OCI-LY3 (cell line): ENCODE results near the gene FRMD4A.
"Not testable (repeated sequence)": the region's sequence is repeated elsewhere in the genome, so short reads cannot be mapped to it uniquely, and the experiment has no call there.

ENCODE experiments used
- H2AFZ ChIP-seq: fragments of 200-600, 300-600 bp; shearing (Covaris generic); 2 replicates; pipeline ENCODE4 v1.6.0; 2014; ENCODE audit warnings: antibody characterized with exemption, low read depth, low read length
- H3K27ac ChIP-seq: fragments of 200-600, 300-600 bp; sonication (generic); 2 replicates; pipeline ENCODE4 v1.5.1; 2014; ENCODE audit warnings: mild to moderate bottlenecking, low read length, moderate library complexity, mixed read lengths
- H3K27me3 ChIP-seq: fragments of 200-600, 300-600 bp; sonication (generic); 2 replicates; pipeline ENCODE4 v1.6.1; 2014; ENCODE audit warnings: low read depth, low read length, mixed read lengths
- H3K36me3 ChIP-seq: fragments of 200-600, 300-600 bp; sonication (generic); replicated peaks from 2 replicates; pipeline ENCODE3; 2014; ENCODE audit warnings: low read depth, low read length, mixed read lengths
- H3K4me1 ChIP-seq: fragments of 300-600, 200-600 bp; sonication (generic); 2 replicates; pipeline ENCODE4 v1.6.1; 2014; ENCODE audit warnings: low read length, mixed read lengths
- H3K4me2 ChIP-seq: fragments of 200-600, 300-600 bp; sonication (generic); 2 replicates; pipeline ENCODE4 v1.6.1; 2014; ENCODE audit warnings: low read length, mixed read lengths
- H3K4me3 ChIP-seq: fragments of 300-600, 200-600 bp; sonication (generic); 2 replicates; pipeline ENCODE4 v1.5.1; 2014; ENCODE audit warnings: antibody characterized with exemption, mild to moderate bottlenecking, low read length, moderate library complexity
- H3K79me2 ChIP-seq: fragments of 300-600, 200-600 bp; shearing (Covaris generic); 2 replicates; pipeline ENCODE4 v1.6.1; 2014; ENCODE audit warnings: mild to moderate bottlenecking, low read length, mixed read lengths
- H3K9ac ChIP-seq: fragments of 300-600, 200-600 bp; shearing (Covaris generic); 2 replicates; pipeline ENCODE4 v1.6.0; 2014; ENCODE audit warnings: mild to moderate bottlenecking, low read length, moderate library complexity
- H3K9me3 ChIP-seq: fragments of 200-600, 300-600 bp; shearing (Covaris generic); 2 replicates; pipeline ENCODE4 v1.6.1; 2014; ENCODE audit warnings: low read length, mixed read lengths; ENCODE audit not compliant: insufficient read depth
- H4K20me1 ChIP-seq: fragments of 200-600, 300-600 bp; sonication (generic); 2 replicates; pipeline ENCODE4 v1.6.1; 2016; ENCODE audit warnings: low read length, mixed read lengths; ENCODE audit not compliant: insufficient read depth
- EZH2phosphoT487 ChIP-seq: fragments of 200-600 bp; shearing (Covaris generic); IDR thresholded peaks from 2 replicates; pipeline ENCODE4 v1.6.1; 2018; ENCODE audit warnings: antibody characterized with exemption, mixed run types, low read depth
- TF ChIP-seq, protein P1 (sequence below): fragments of 200-600, 300-600 bp; sonication (generic); IDR thresholded peaks from 2 replicates; pipeline ENCODE4 v1.5.1; 2014; ENCODE audit warnings: antibody characterized with exemption, low read length, low read depth

Gene FRMD4A

GRCh38 chr10:13717936-13718772 lies 612.6 kb downstream of the FRMD4A start:
- Histone ChIP-seq H3K79me2 (no peaks in the 10 kb centered on the region), H3K4me1 (peaks cover 40% of the 10 kb centered on the region), H3K9ac (peak overlapping the region; percentile 63), H3K36me3 (no peaks in the 10 kb centered on the region), H3K27me3 (no peaks in the 10 kb centered on the region), H3K4me3 (peak overlapping the region; percentile 75), H3K27ac (peak overlapping the region; percentile 82), H3K4me2 (peak overlapping the region; percentile 99), H3K9me3 (no peaks in the 10 kb centered on the region), H2AFZ (peak overlapping the region; percentile 69), H4K20me1 (no peaks in the 10 kb centered on the region)
- TF ChIP-seq, protein P1, sequence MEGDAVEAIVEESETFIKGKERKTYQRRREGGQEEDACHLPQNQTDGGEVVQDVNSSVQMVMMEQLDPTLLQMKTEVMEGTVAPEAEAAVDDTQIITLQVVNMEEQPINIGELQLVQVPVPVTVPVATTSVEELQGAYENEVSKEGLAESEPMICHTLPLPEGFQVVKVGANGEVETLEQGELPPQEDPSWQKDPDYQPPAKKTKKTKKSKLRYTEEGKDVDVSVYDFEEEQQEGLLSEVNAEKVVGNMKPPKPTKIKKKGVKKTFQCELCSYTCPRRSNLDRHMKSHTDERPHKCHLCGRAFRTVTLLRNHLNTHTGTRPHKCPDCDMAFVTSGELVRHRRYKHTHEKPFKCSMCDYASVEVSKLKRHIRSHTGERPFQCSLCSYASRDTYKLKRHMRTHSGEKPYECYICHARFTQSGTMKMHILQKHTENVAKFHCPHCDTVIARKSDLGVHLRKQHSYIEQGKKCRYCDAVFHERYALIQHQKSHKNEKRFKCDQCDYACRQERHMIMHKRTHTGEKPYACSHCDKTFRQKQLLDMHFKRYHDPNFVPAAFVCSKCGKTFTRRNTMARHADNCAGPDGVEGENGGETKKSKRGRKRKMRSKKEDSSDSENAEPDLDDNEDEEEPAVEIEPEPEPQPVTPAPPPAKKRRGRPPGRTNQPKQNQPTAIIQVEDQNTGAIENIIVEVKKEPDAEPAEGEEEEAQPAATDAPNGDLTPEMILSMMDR: no peak
- TF ChIP-seq EZH2phosphoT487: no peak

DNA sequence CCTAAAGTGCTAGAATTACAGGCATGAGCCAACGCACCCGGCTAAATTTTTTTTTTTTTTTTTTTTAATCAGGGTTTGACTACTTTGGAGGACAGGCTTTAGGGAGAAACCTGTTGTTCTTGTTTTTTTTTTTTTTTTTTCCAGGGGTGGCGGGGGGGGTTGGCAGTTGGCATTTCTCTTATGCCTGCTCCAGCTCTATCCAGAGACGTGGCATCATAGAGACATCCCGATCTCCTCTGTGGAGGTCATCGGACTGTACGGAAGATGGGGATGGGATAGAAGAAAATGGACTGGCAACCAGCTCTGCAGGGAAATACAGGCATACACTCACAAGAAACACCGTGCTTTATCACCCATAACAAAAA lies 613.2 kb downstream of the FRMD4A start:
- TF ChIP-seq EZH2phosphoT487: no peak
- TF ChIP-seq, protein P1: no peak
- Histone ChIP-seq H3K9me3 (no peaks in the 10 kb centered on the region), H3K9ac (peak overlapping the region; percentile 63), H3K36me3 (no peaks in the 10 kb centered on the region), H3K79me2 (no peaks in the 10 kb centered on the region), H3K4me1 (peaks cover 46% of the 10 kb centered on the region), H2AFZ (no peak overlapping the region; the same call in 1 of the 2 replicates), H4K20me1 (no peaks in the 10 kb centered on the region), H3K4me2 (peak overlapping the region; percentile 99), H3K27me3 (no peaks in the 10 kb centered on the region), H3K4me3 (peak overlapping the region; percentile 75), H3K27ac (peak overlapping the region; percentile 82)

DNA sequence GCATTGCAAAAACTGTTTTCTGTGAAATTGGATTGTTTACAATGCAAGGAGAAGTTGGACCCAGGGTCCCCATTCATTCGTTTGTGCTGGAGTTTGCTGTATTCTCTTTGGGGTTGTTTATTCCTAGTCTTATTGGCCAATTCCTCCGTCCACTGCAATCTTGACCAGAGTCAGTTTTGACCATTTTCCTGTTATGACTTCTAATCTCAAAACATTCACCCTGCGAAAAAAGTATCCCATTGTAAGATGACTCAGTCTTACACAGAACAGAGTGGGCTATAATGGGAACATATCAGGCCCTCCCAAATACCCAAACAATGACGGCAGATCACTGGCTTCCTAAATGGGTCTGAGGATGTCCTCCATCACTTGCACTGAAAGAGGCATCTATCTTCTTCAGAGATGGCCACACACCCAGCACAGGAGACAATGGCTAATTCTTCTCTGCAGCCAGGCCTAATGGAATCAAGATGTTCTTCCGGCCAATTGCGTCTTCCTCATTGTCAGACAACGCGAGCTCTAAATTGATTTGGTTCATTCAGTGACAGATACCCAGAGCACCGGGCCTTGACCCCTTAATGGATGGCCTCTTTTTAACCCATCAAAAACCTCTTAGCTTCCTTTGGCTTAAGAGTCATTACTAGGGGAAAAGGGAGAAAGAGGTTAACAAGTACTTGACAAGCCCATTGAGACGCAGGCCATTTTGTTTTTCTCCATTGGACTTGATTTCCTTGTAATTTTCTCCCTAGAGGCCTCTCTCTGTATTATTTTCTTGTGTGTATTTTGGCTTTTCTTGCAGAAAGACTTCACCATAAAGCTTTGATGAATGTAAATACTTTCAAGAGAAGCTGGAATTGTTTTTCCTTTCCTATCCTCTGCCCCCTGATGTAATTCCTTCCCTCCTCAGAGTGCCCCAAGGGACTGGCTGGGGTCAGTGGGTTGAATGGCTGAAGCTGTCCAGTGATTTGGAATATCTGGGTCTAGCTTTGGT lies 614.3 kb downstream of the FRMD4A start:
- H3K4me3 ChIP-seq: no peak overlapping the region
- H4K20me1 ChIP-seq: no peaks in the 10 kb centered on the region
- no peak overlapping the region for H3K9ac ChIP-seq
- no peaks in the 10 kb centered on the region for H3K27me3 ChIP-seq
- no peak for TF ChIP-seq EZH2phosphoT487
- TF ChIP-seq, protein P1: no peak
- H3K79me2 ChIP-seq: no peaks in the 10 kb centered on the region
- H3K27ac ChIP-seq: no peak overlapping the region
- H3K36me3 ChIP-seq: no peaks in the 10 kb centered on the region
- peaks cover 57% of the 10 kb centered on the region for H3K4me1 ChIP-seq
- no peak overlapping the region for H3K4me2 ChIP-seq
- no peaks in the 10 kb centered on the region for H3K9me3 ChIP-seq
- no peak overlapping the region for H2AFZ ChIP-seq

DNA sequence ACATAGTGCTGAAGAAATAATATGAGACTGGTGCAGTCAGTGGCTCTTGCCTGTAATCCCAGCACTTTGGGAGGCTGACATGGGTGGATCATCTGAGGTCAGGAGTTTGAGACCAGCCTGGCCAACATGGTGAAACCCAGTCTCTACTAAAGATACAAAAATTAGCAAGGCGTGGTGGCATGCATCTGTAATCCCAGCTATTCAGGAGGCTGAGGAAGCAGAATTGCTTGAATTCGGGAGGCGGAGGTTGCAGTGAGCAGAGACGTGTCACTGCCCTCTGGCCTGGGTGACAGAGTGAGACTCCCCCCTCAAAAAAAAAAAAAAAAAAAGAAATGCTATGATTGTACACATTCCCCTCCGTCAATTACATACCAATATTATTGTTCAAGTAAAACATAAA lies 615.1 kb downstream of the FRMD4A start:
- H3K27ac ChIP-seq, H3K4me2 ChIP-seq, H3K27me3 ChIP-seq, H3K9me3 ChIP-seq, H3K79me2 ChIP-seq, H2AFZ ChIP-seq, H3K9ac ChIP-seq, H4K20me1 ChIP-seq, H3K4me3 ChIP-seq, H3K36me3 ChIP-seq: not testable (repeated sequence)
- H3K4me1 ChIP-seq: peaks cover 65% of the 10 kb centered on the region
